K562 (cell line): ENCODE measurements around the gene CABP2. TPM values are rescaled to one million over a fixed set of nuclear protein-coding genes. Genes with fewer than 3 reads are reported as not detected.

ENCODE experiments used
- ATF7 ChIP-seq: fragments of 450-650 bp; IDR thresholded peaks from 2 replicates; pipeline ENCODE4 v1.7.1; 2014; ENCODE audit warnings: mild to moderate bottlenecking, moderate library complexity
- BCL6 ChIP-seq: fragments of 250-450 bp; sonication (Bioruptor Pico); IDR thresholded peaks from 2 replicates; pipeline ENCODE4 v1.4.0; 2020
- CBFA2T3 ChIP-seq: fragments of 450-650 bp; IDR thresholded peaks from 2 replicates; pipeline ENCODE4 v1.6.1; 2017
- CHD4 ChIP-seq: fragments of 200-600 bp; sonication (generic); IDR thresholded peaks from 3 replicates; pipeline ENCODE4 v1.6.1; 2012; ENCODE audit warnings: low read depth, mild to moderate bottlenecking, mixed read lengths, low read length, inconsistent platforms; ENCODE audit not compliant: insufficient read depth, insufficient replicate concordance, poor library complexity, severe bottlenecking
- EGR1 ChIP-seq: fragments of 450-650 bp; conservative IDR thresholded peaks from 2 replicates; pipeline ENCODE4 v1.6.1; 2017; ENCODE audit warnings: mild to moderate bottlenecking
- ELF1 ChIP-seq: fragments of 200-800 bp; sonication (Bioruptor generic); IDR thresholded peaks from 2 replicates; pipeline ENCODE4 v1.6.1; 2016; ENCODE audit warnings: missing genetic modification characterization, missing compliant biosample characterization
- IFI16 ChIP-seq: fragments of 250-450 bp; sonication (Bioruptor Pico); IDR thresholded peaks from 2 replicates; pipeline ENCODE4 v2.1.2; 2022; ENCODE audit warnings: mild to moderate bottlenecking, inconsistent platforms
- MYC ChIP-seq, 2 experiments: fragments of 250-450 bp in 1 of 2; sonication (Bioruptor Pico) in 1 of 2; IDR thresholded peaks; 2 replicates each; pipeline versions ENCODE4 v1.5.1 to v1.6.1; 2012 to 2021; ENCODE audit warnings: low read depth in 2 of 2, borderline replicate concordance in 1 of 2, improper control_type of control experiment in 1 of 2, low read length in 1 of 2, mild to moderate bottlenecking in 1 of 2, moderate library complexity in 1 of 2
- NCOA1 ChIP-seq: fragments of 450-650 bp; IDR thresholded peaks from 2 replicates; pipeline ENCODE4 v1.6.1; 2016; ENCODE audit warnings: low read depth
- NCOA6 ChIP-seq: fragments of 450-650 bp; IDR thresholded peaks from 2 replicates; pipeline ENCODE4 v1.6.1; 2017; ENCODE audit warnings: mild to moderate bottlenecking
- POLR3G ChIP-seq: IDR thresholded peaks from 2 replicates; pipeline ENCODE4 v1.6.1; 2011; ENCODE audit not compliant: insufficient read length, insufficient replicate concordance; ENCODE audit errors: extremely low read depth
- RBM14 ChIP-seq: fragments of 200-400 bp; formaldehyde crosslinking; IDR thresholded peaks from 2 replicates; pipeline ENCODE4 v1.6.1; 2018; ENCODE audit warnings: low read depth, mild to moderate bottlenecking, low read length, moderate library complexity, borderline replicate concordance; ENCODE audit not compliant: insufficient read depth
- RUNX1 ChIP-seq: sonication (generic); IDR thresholded peaks from 2 replicates; pipeline ENCODE4 v1.6.1; 2016; ENCODE audit warnings: antibody characterized with exemption, low read depth
- SIN3B ChIP-seq: fragments of 450-650 bp; IDR thresholded peaks from 2 replicates; pipeline ENCODE4 v1.6.1; 2017; ENCODE audit warnings: low read depth, mild to moderate bottlenecking, moderate library complexity
- SREBF1 ChIP-seq: fragments of 150-350 bp; IDR thresholded peaks from 2 replicates; pipeline ENCODE4 v1.6.1; 2014; ENCODE audit warnings: antibody characterized with exemption, low read depth, low read length, borderline replicate concordance
- ZC3H8 ChIP-seq: fragments of 450-650 bp; IDR thresholded peaks from 2 replicates; pipeline ENCODE4 v1.6.1; 2017
- ZNF12 ChIP-seq: sonication (generic); formaldehyde crosslinking; IDR thresholded peaks from 2 replicates; pipeline ENCODE4 v1.4.0; 2020; ENCODE audit warnings: mild to moderate bottlenecking, missing genetic modification reagents
- ZNF263 ChIP-seq: sonication (generic); formaldehyde crosslinking; IDR thresholded peaks from 2 replicates; pipeline ENCODE4 v1.8.0; 2022; ENCODE audit warnings: mild to moderate bottlenecking, missing genetic modification reagents, borderline replicate concordance
- ZNF324 ChIP-seq: fragments of 250-450 bp; sonication (Bioruptor Pico); IDR thresholded peaks from 2 replicates; pipeline ENCODE4 v1.4.0; 2020; ENCODE audit warnings: mild to moderate bottlenecking
- ZNF384 ChIP-seq: IDR thresholded peaks from 2 replicates; pipeline ENCODE4 v1.6.1; 2012; ENCODE audit warnings: low read depth, low read length, improper control_type of control experiment
- ZNF436 ChIP-seq: fragments of 250-450, 450-650 bp; sonication (Bioruptor Pico); formaldehyde crosslinking; IDR thresholded peaks from 2 replicates; pipeline ENCODE4 v1.7.0; 2020; ENCODE audit warnings: mild to moderate bottlenecking
- ZNF507 ChIP-seq: conservative IDR thresholded peaks from 2 replicates; pipeline ENCODE4 v1.6.1; 2017; ENCODE audit warnings: missing genetic modification characterization, missing compliant biosample characterization
- polyA plus RNA-seq, 8 experiments: library from polyadenylated mRNA; depleted of rRNA in 4 of 8; stranded (reverse) in 5 of 8; unstranded in 3 of 8; fragments of >200 nt; fragmentation: Nextera tagmentation in 2 of 8; fragmentation: Illumina TruSeq in 1 of 8; extraction: Ambion mirVana in 2 of 8; extraction: Trizol in 1 of 8; gene quantifications; 2 replicates each; pipeline versions ENCODE4 v1.2.1 to v1.2.3, GENCODE V29; 2011 to 2014; ENCODE audit warnings: inconsistent platforms in 1 of 8, missing spikeins in 1 of 8
- total RNA-seq, 7 experiments: library from RNA; depleted of rRNA in 6 of 7; stranded (reverse); fragments of >200 nt in 6 of 7; fragmentation: Illumina TruSeq in 2 of 7; extraction: Trizol in 2 of 7; gene quantifications; 2 replicates each; pipeline versions ENCODE4 v1.2.1 to v1.2.3, GENCODE V29; 2011 to 2021; ENCODE audit warnings: low replicate concordance in 1 of 7
- TF ChIP-seq, protein P1 (sequence below): fragments of 200-800 bp; sonication (Bioruptor generic); IDR thresholded peaks from 2 replicates; pipeline ENCODE4 v1.6.1; 2016; ENCODE audit warnings: missing genetic modification characterization, missing compliant biosample characterization
- TF ChIP-seq, protein P2 (sequence below): fragments of 250-450 bp; sonication (Bioruptor Pico); IDR thresholded peaks from 2 replicates; pipeline ENCODE4 v1.4.0; 2020; ENCODE audit warnings: mild to moderate bottlenecking

The CABP2 gene
- total and polyA plus RNA-seq, 9 of the 15 experiments (the other 6 are each of a cell fraction or from before 2014, with no cell fraction given), result not detected

DNA sequence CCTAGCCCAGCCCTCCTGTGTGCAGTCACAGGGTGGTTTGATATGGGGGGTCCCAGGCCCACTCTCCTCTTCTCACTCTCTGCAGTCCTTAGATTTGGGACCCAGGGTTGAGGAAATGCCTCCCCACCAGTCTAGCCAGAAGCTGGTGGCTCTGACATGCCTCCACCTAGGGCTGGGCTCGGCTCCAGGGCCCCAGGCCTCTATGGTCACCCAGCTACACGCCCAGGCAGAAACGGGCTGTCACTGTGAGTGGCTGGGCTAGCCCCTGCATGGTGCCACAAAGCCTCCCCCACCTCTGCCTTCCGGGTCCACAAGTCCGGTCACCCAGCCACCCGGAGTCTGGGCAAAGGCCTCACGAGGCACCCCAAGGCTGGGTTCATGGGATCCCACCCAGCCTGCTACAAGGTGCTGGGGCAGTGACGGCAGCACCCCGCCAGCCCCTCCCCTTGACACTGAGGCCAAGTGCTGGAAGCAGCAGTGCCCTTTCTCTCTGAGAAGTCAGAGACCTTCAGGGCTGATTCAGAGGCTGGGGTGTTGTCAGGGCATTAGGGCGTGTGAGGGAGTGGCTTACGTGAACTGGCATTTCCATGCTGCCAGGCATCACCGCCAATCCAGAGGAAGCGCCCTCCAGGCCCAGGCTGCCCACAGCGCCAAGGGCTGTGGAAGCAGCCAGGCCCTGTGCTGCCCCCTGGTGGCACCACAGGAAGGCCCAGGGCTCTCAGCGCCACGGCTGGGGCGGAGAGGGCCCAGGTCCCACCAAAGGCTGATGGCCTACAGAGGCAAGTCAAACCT, 17.4 kb downstream of the CABP2 start (continued):
- TF ChIP-seq, protein P1, sequence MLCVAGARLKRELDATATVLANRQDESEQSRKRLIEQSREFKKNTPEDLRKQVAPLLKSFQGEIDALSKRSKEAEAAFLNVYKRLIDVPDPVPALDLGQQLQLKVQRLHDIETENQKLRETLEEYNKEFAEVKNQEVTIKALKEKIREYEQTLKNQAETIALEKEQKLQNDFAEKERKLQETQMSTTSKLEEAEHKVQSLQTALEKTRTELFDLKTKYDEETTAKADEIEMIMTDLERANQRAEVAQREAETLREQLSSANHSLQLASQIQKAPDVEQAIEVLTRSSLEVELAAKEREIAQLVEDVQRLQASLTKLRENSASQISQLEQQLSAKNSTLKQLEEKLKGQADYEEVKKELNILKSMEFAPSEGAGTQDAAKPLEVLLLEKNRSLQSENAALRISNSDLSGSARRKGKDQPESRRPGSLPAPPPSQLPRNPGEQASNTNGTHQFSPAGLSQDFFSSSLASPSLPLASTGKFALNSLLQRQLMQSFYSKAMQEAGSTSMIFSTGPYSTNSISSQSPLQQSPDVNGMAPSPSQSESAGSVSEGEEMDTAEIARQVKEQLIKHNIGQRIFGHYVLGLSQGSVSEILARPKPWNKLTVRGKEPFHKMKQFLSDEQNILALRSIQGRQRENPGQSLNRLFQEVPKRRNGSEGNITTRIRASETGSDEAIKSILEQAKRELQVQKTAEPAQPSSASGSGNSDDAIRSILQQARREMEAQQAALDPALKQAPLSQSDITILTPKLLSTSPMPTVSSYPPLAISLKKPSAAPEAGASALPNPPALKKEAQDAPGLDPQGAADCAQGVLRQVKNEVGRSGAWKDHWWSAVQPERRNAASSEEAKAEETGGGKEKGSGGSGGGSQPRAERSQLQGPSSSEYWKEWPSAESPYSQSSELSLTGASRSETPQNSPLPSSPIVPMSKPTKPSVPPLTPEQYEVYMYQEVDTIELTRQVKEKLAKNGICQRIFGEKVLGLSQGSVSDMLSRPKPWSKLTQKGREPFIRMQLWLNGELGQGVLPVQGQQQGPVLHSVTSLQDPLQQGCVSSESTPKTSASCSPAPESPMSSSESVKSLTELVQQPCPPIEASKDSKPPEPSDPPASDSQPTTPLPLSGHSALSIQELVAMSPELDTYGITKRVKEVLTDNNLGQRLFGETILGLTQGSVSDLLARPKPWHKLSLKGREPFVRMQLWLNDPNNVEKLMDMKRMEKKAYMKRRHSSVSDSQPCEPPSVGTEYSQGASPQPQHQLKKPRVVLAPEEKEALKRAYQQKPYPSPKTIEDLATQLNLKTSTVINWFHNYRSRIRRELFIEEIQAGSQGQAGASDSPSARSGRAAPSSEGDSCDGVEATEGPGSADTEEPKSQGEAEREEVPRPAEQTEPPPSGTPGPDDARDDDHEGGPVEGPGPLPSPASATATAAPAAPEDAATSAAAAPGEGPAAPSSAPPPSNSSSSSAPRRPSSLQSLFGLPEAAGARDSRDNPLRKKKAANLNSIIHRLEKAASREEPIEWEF (CRISPR knock-in tag), result no peak
- TF ChIP-seq, protein P2, sequence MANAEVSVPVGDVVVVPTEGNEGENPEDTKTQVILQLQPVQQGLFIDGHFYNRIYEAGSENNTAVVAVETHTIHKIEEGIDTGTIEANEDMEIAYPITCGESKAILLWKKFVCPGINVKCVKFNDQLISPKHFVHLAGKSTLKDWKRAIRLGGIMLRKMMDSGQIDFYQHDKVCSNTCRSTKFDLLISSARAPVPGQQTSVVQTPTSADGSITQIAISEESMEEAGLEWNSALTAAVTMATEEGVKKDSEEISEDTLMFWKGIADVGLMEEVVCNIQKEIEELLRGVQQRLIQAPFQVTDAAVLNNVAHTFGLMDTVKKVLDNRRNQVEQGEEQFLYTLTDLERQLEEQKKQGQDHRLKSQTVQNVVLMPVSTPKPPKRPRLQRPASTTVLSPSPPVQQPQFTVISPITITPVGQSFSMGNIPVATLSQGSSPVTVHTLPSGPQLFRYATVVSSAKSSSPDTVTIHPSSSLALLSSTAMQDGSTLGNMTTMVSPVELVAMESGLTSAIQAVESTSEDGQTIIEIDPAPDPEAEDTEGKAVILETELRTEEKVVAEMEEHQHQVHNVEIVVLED (CRISPR knock-in tag), result no peak
- no peak for TF ChIP-seq ELF1 (tag)
- no peak for TF ChIP-seq ZNF384
- TF ChIP-seq MYC (IDR thresholded peaks at IDR 0.05; ENCODE audit: low read depth, low read length), result no peak
- peak; percentile 57; the same call in 1 of the 2 replicates for TF ChIP-seq MYC (CRISPR knock-in tag; IDR thresholded peaks at IDR 0.05; ENCODE audit: borderline replicate concordance, low read depth)
- no peak for TF ChIP-seq ZNF12 (CRISPR knock-in tag)
- peak; percentile 32; the same call in 1 of the 2 replicates for TF ChIP-seq ATF7
- no peak for TF ChIP-seq RUNX1
- no peak for TF ChIP-seq EGR1
- TF ChIP-seq CHD4, result peak; percentile 68
- no peak for TF ChIP-seq NCOA6
- TF ChIP-seq IFI16, result no peak
- TF ChIP-seq NCOA1, result no peak
- TF ChIP-seq ZNF436, result no peak
- no peak for TF ChIP-seq SIN3B
- no peak for TF ChIP-seq ZC3H8
- TF ChIP-seq SREBF1, result no peak
- TF ChIP-seq ZNF324 (CRISPR knock-in tag), result no peak
- no peak for TF ChIP-seq ZNF507
- no peak for TF ChIP-seq CBFA2T3
- no peak for TF ChIP-seq ZNF263 (CRISPR knock-in tag)
- TF ChIP-seq POLR3G, result no peak
- no peak for TF ChIP-seq BCL6 (CRISPR knock-in tag)
- no peak for TF ChIP-seq RBM14
